ENCODE measurements around the gene CAPN15.

DNA sequence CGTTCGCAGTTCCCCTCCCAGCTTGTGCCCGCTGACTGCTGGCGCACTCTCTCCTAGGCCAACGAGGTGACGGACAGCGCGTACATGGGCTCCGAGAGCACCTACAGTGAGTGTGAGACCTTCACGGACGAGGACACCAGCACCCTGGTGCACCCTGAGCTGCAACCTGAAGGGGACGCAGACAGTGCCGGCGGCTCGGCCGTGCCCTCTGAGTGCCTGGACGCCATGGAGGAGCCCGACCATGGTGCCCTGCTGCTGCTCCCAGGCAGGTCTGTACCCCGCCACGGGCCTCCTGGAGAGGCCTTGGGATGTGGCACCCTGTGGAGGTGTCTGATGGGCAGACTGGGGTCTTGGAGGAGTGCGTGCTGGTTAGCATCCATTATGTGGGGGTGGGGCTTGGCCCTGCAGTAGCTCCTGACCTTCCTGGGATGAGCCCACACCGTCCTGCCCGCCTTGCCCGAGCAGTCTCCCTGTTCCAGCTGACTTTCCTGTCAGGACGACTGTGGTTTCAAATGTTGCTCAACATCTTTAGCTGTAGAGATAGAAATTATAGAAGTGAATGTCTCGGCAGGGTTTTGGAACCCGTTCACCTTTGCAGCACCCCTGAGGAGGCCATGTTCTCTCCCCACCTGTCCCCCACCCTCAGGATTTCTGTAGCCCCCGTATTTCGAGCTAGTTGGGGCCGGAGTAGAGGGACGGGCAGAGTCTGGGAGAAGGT, 44.9 kb upstream of the CAPN15 start:
- TF ChIP-seq SMAD3 (CRISPR knock-in tag; conservative IDR thresholded peaks at IDR 0.05): no peak
- TF ChIP-seq, protein P1, sequence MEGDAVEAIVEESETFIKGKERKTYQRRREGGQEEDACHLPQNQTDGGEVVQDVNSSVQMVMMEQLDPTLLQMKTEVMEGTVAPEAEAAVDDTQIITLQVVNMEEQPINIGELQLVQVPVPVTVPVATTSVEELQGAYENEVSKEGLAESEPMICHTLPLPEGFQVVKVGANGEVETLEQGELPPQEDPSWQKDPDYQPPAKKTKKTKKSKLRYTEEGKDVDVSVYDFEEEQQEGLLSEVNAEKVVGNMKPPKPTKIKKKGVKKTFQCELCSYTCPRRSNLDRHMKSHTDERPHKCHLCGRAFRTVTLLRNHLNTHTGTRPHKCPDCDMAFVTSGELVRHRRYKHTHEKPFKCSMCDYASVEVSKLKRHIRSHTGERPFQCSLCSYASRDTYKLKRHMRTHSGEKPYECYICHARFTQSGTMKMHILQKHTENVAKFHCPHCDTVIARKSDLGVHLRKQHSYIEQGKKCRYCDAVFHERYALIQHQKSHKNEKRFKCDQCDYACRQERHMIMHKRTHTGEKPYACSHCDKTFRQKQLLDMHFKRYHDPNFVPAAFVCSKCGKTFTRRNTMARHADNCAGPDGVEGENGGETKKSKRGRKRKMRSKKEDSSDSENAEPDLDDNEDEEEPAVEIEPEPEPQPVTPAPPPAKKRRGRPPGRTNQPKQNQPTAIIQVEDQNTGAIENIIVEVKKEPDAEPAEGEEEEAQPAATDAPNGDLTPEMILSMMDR (IDR thresholded peaks at IDR 0.05 in 2 of 3, conservative IDR thresholded peaks at IDR 0.05 in 1 of 3; ENCODE audit: insufficient read depth in 2 of 3, low read depth in 1 of 3, low read length in 3 of 3): no peak
- TF ChIP-seq NR2F6 (CRISPR knock-in tag; IDR thresholded peaks at IDR 0.05): no peak
- TF ChIP-seq, protein P2, sequence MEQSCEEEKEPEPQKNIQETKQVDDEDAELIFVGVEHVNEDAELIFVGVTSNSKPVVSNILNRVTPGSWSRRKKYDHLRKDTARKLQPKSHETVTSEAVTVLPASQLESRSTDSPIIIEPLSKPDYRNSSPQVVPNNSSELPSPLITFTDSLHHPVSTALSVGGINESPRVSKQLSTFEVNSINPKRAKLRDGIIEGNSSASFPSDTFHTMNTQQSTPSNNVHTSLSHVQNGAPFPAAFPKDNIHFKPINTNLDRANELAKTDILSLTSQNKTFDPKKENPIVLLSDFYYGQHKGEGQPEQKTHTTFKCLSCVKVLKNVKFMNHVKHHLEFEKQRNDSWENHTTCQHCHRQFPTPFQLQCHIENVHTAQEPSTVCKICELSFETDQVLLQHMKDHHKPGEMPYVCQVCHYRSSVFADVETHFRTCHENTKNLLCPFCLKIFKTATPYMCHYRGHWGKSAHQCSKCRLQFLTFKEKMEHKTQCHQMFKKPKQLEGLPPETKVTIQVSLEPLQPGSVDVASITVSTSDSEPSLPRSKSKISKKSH (CRISPR knock-in tag; IDR thresholded peaks at IDR 0.05): no peak
- TF ChIP-seq, protein P3, sequence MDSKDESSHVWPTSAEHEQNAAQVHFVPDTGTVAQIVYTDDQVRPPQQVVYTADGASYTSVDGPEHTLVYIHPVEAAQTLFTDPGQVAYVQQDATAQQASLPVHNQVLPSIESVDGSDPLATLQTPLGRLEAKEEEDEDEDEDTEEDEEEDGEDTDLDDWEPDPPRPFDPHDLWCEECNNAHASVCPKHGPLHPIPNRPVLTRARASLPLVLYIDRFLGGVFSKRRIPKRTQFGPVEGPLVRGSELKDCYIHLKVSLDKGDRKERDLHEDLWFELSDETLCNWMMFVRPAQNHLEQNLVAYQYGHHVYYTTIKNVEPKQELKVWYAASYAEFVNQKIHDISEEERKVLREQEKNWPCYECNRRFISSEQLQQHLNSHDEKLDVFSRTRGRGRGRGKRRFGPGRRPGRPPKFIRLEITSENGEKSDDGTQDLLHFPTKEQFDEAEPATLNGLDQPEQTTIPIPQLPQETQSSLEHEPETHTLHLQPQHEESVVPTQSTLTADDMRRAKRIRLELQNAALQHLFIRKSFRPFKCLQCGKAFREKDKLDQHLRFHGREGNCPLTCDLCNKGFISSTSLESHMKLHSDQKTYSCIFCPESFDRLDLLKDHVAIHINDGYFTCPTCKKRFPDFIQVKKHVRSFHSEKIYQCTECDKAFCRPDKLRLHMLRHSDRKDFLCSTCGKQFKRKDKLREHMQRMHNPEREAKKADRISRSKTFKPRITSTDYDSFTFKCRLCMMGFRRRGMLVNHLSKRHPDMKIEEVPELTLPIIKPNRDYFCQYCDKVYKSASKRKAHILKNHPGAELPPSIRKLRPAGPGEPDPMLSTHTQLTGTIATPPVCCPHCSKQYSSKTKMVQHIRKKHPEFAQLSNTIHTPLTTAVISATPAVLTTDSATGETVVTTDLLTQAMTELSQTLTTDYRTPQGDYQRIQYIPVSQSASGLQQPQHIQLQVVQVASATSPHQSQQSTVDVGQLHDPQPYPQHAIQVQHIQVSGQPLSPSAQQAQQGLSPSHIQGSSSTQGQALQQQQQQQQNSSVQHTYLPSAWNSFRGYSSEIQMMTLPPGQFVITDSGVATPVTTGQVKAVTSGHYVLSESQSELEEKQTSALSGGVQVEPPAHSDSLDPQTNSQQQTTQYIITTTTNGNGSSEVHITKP (IDR thresholded peaks at IDR 0.05; ENCODE audit: partially characterized antibody): no peak
- TF ChIP-seq POLR2AphosphoS2 (IDR thresholded peaks at IDR 0.05; ENCODE audit: low read length): no peak
- TF ChIP-seq NFATC3 (IDR thresholded peaks at IDR 0.05): no peak
- no peak for TF ChIP-seq STAT5B (CRISPR knock-in tag; IDR thresholded peaks at IDR 0.05)

Measured in K562 (cell line).